HG03460 (cell line): ENCODE measurements around the gene DNAJC25.

ENCODE experiments used
- ATAC-seq: cut with Tn5 transposase; IDR thresholded peaks from one replicate; pipeline ENCODE4 v1.9.1; 2021; ENCODE audit not compliant: unreplicated experiment

DNAJC25 gene

GRCh38 chr9:111627260-111627963, 3.7 kb upstream of the DNAJC25 start:
- no peak for ATAC-seq

- no peak for ATAC-seq
Measured at GRCh38 chr9:111628411-111628810, 2.7 kb upstream of the DNAJC25 start.

- peak; percentile 26 for ATAC-seq
Measured at GRCh38 chr9:111630182-111630963, 761 bp upstream of the DNAJC25 start.

GRCh38 chr9:111630964-111631213, 245 bp upstream of the DNAJC25 start:
- no peak for ATAC-seq

- ATAC-seq, result no peak
Measured at GRCh38 chr9:111632060-111632459, 926 bp downstream of the DNAJC25 start.

- ATAC-seq, result no peak
Measured at GRCh38 chr9:111632695-111633388, 1.7 kb downstream of the DNAJC25 start.

- no peak for ATAC-seq
Measured at GRCh38 chr9:111633389-111633736, 2.2 kb downstream of the DNAJC25 start.

GRCh38 chr9:111634860-111635259, 3.7 kb downstream of the DNAJC25 start:
- ATAC-seq, result no peak

GRCh38 chr9:111637421-111637950, 6.4 kb downstream of the DNAJC25 start:
- ATAC-seq, result no peak

- no peak for ATAC-seq
Measured at GRCh38 chr9:111644195-111644772, 13.2 kb downstream of the DNAJC25 start.

GRCh38 chr9:111645806-111646205, 14.7 kb downstream of the DNAJC25 start:
- ATAC-seq, result no peak

- ATAC-seq, result no peak
Measured at GRCh38 chr9:111646417-111646816, 15.3 kb downstream of the DNAJC25 start.

GRCh38 chr9:111648066-111648465, 16.9 kb downstream of the DNAJC25 start:
- no peak for ATAC-seq

GRCh38 chr9:111649016-111649415, 17.9 kb downstream of the DNAJC25 start:
- no peak for ATAC-seq

GRCh38 chr9:111657051-111657450, 25.9 kb downstream of the DNAJC25 start:
- no peak for ATAC-seq

- ATAC-seq, result no peak
Measured at GRCh38 chr9:111658943-111659342, 27.8 kb downstream of the DNAJC25 start.

GRCh38 chr9:111659691-111660090, 28.6 kb downstream of the DNAJC25 start:
- no peak for ATAC-seq

GRCh38 chr9:111661150-111661801, 30.1 kb downstream of the DNAJC25 start, which contains the start of gene GNG10:
GNG10 (plus strand) TSS chr9:111661605; CDS start chr9:111661635, 30 bp downstream.
- ATAC-seq, result peak; percentile 78

GRCh38 chr9:111661802-111662521, 30.8 kb downstream of the DNAJC25 start:
- peak; percentile 33 for ATAC-seq

GRCh38 chr9:111662576-111663300, 31.6 kb downstream of the DNAJC25 start:
- ATAC-seq, result peak; percentile 8
